Small intestine (tissue), 7 donors: Measurements from ENCODE around the gene KCMF1. TPM values are rescaled to one million over a fixed set of nuclear protein-coding genes. Genes with fewer than 3 reads are reported as not detected.

Experiments
- DNase-seq, 2 donors: peaks; one replicate each; pipeline versions ENCODE4 v3.0.0 to v3.0.0-alpha.2; 2013
- FAIRE-seq: peaks from 2 replicates; lab custom pipeline; 2012; peaks lifted over from hg19 to GRCh38; lab: Jason Lieb, UNC
- H3K27ac ChIP-seq, 3 donors: one replicate each; pipeline ENCODE4 v1.5.1; 2013; ENCODE audit warnings: low read length in 2 of 3, mild to moderate bottlenecking in 2 of 3, control low read depth in 1 of 3, inconsistent platforms in 1 of 3, low read depth in 1 of 3, moderate library complexity in 1 of 3
- H3K27me3 ChIP-seq, 3 donors: one replicate each; pipeline ENCODE4 v1.6.1; 2013; ENCODE audit warnings: low read length in 3 of 3, inconsistent platforms in 1 of 3; ENCODE audit not compliant: control insufficient read depth in 3 of 3, insufficient read depth in 3 of 3
- H3K36me3 ChIP-seq, 3 donors: one replicate each; pipeline ENCODE4 v1.6.1; 2013; ENCODE audit warnings: low read length in 3 of 3, inconsistent platforms in 1 of 3, low read depth in 1 of 3, mild to moderate bottlenecking in 1 of 3, moderate library complexity in 1 of 3; ENCODE audit not compliant: control insufficient read depth in 3 of 3, insufficient read depth in 2 of 3
- H3K4me1 ChIP-seq, 3 donors: one replicate each; pipeline ENCODE4 v1.6.1; 2013; ENCODE audit warnings: low read length in 2 of 3, inconsistent platforms in 1 of 3, low read depth in 1 of 3, mild to moderate bottlenecking in 1 of 3, moderate library complexity in 1 of 3; ENCODE audit not compliant: control insufficient read depth in 3 of 3, insufficient read depth in 2 of 3
- H3K4me3 ChIP-seq, 3 donors: one replicate each; pipeline ENCODE4 v1.5.1; 2013; ENCODE audit warnings: low read length in 3 of 3, control low read depth in 1 of 3, inconsistent platforms in 1 of 3, low read depth in 1 of 3, mild to moderate bottlenecking in 1 of 3, moderate library complexity in 1 of 3
- H3K9me3 ChIP-seq, 2 donors: one replicate each; pipeline ENCODE4 v1.6.1; 2013; ENCODE audit warnings: low read depth in 1 of 2, low read length in 1 of 2; ENCODE audit not compliant: control insufficient read depth in 2 of 2, insufficient read depth in 1 of 2
- WGBS, 3 donors: extraction: QIAGEN DNeasy Blood & Tissue Kit; methylation state at CpG; one replicate each; pipeline ENCODE4 v1.1.7; 2013; 5-methylcytosine and 5-hydroxymethylcytosine counted together
- polyA plus RNA-seq, 4 donors: library from polyadenylated mRNA; stranded (reverse) in 3 of 4; unstranded in 1 of 4; fragments of 200-250 nt in 3 of 4; fragments of 120-200 nt in 1 of 4; gene quantifications; one replicate each; pipeline versions ENCODE4 v1.2.1 to v1.2.3, GENCODE V29; 2013
- donor health status: healthy with polysubstance abuse.
- donor health status: control.
- donor health status: control.
- donor health status: Bipolar disorder and iron deficiency.
- donor health status: healthy.

The KCMF1 gene
- polyA plus RNA-seq, 4 donors, result 31.9 to 58.9 (median 44.8) TPM

GRCh38 chr2:85076618-85077274, 105.8 kb downstream of the KCMF1 start:
- no peak for FAIRE-seq
- peaks cover 0 to 3% of the 10 kb centered on the region in 2 donors for H3K9me3 ChIP-seq
- 66 to 84% (median 73%) methylated on average over 9 of the region's 9 CpGs for WGBS, 3 donors

GRCh38 chr2:85077859-85078419, 107.0 kb downstream of the KCMF1 start:
- H3K4me3 ChIP-seq, result no peak overlapping the region
- WGBS, 3 donors, result 78 to 86% (median 82%) methylated on average over 5 of the region's 5 CpGs
- H3K27me3 ChIP-seq, result peaks cover 0 to 2% (median 0%) of the 10 kb centered on the region in 3 donors
- peaks cover 0 to 7% of the 10 kb centered on the region in 2 donors for H3K9me3 ChIP-seq
- DNase-seq (no peak), FAIRE-seq (no peak)
- no peaks in the 10 kb centered on the region for H3K36me3 ChIP-seq
- no peak overlapping the region for H3K27ac ChIP-seq
- H3K4me1 ChIP-seq, result no peaks in the 10 kb centered on the region

More at GRCh38 chr2:85076618-85077274, 105.8 kb downstream of the KCMF1 start:
- no peaks in the 10 kb centered on the region for H3K4me1 ChIP-seq
- no peak for DNase-seq
- H3K36me3 ChIP-seq, result no peaks in the 10 kb centered on the region
- no peak overlapping the region for H3K27ac ChIP-seq
- no peak overlapping the region for H3K4me3 ChIP-seq
- H3K27me3 ChIP-seq, result peaks cover 0 to 1% (median 0%) of the 10 kb centered on the region in 3 donors

- Histone ChIP-seq H3K27me3 (peaks cover 0 to 2% (median 0%) of the 10 kb centered on the region in 3 donors), H3K27ac (no peak overlapping the region), H3K36me3 (no peaks in the 10 kb centered on the region), H3K4me1 (no peaks in the 10 kb centered on the region), H3K9me3 (peaks cover 0 to 7% of the 10 kb centered on the region in 2 donors), H3K4me3 (no peak overlapping the region)
- no peak for FAIRE-seq
- 83 to 91% (median 85%) methylated on average over 5 of the region's 5 CpGs for WGBS, 3 donors
- DNase-seq, result no peak
These were observed 107.6 kb downstream of the KCMF1 start for GRCh38 chr2:85078536-85078935.

GRCh38 chr2:85083092-85083491, 112.1 kb downstream of the KCMF1 start:
- H3K27me3 ChIP-seq, result peaks cover 0 to 2% (median 0%) of the 10 kb centered on the region in 3 donors
- H3K27ac ChIP-seq, result no peak overlapping the region
- peaks cover 0 to 7% of the 10 kb centered on the region in 2 donors for H3K9me3 ChIP-seq
- no peaks in the 10 kb centered on the region for H3K4me1 ChIP-seq
- FAIRE-seq, result no peak
- no peaks in the 10 kb centered on the region for H3K36me3 ChIP-seq
- no peak overlapping the region for H3K4me3 ChIP-seq
- DNase-seq, result no peak

- Histone ChIP-seq H3K27ac (no peak overlapping the region), H3K36me3 (no peaks in the 10 kb centered on the region), H3K27me3 (peaks cover 0 to 2% (median 0%) of the 10 kb centered on the region in 3 donors), H3K4me3 (no peak overlapping the region), H3K4me1 (no peaks in the 10 kb centered on the region), H3K9me3 (peaks cover 0 to 7% of the 10 kb centered on the region in 2 donors)
- DNase-seq, result no peak
- WGBS, 3 donors, result 32 to 62% (median 41%) methylated on average over 3 of the region's 3 CpGs
- no peak for FAIRE-seq
These were observed 114.6 kb downstream of the KCMF1 start for GRCh38 chr2:85085563-85085962.

GRCh38 chr2:85087541-85087940, 116.6 kb downstream of the KCMF1 start:
- H3K9me3 ChIP-seq, result no peaks in the 10 kb centered on the region
- no peak overlapping the region for H3K27ac ChIP-seq
- no peak for DNase-seq
- 83 to 84% (median 83%) methylated on average over 5 of the region's 5 CpGs for WGBS, 3 donors
- H3K4me1 ChIP-seq, result no peaks in the 10 kb centered on the region
- no peak for FAIRE-seq
- H3K27me3 ChIP-seq, result no peaks in the 10 kb centered on the region
- H3K4me3 ChIP-seq, result no peak overlapping the region
- H3K36me3 ChIP-seq, result no peaks in the 10 kb centered on the region

GRCh38 chr2:85088921-85089320, 118.0 kb downstream of the KCMF1 start:
- Histone ChIP-seq H3K36me3 (no peaks in the 10 kb centered on the region), H3K4me1 (no peaks in the 10 kb centered on the region), H3K27ac (no peak overlapping the region), H3K9me3 (no peaks in the 10 kb centered on the region), H3K27me3 (no peaks in the 10 kb centered on the region), H3K4me3 (no peak overlapping the region)
- DNase-seq, result no peak
- no peak for FAIRE-seq
- WGBS, 3 donors, result 81 to 92% (median 90%) methylated on average over 2 of the region's 2 CpGs

- H3K9me3 ChIP-seq, result no peaks in the 10 kb centered on the region
- H3K27ac ChIP-seq, result no peak overlapping the region
- no peak overlapping the region for H3K4me3 ChIP-seq
- DNase-seq, result no peak
- WGBS, 3 donors, result 55 to 80% (median 69%) methylated on average over 6 of the region's 6 CpGs
- no peaks in the 10 kb centered on the region for H3K27me3 ChIP-seq
- H3K36me3 ChIP-seq, result no peaks in the 10 kb centered on the region
- H3K4me1 ChIP-seq, result no peaks in the 10 kb centered on the region
- FAIRE-seq, result no peak
These were observed 118.6 kb downstream of the KCMF1 start for GRCh38 chr2:85089585-85089984.
